Measurements from ENCODE around the gene EFNA3.

EFNA3 gene

GRCh38 chr1:155070158-155070621, 8.4 kb upstream of the EFNA3 start:
- DNase-seq, result peak; percentile 80

- DNase-seq, result peak; percentile 96
Observed at GRCh38 chr1:155070721-155071569, 7.7 kb upstream of the EFNA3 start.

GRCh38 chr1:155071701-155072100, 6.9 kb upstream of the EFNA3 start:
- DNase-seq, result peak; percentile 37

GRCh38 chr1:155072531-155073289, 5.9 kb upstream of the EFNA3 start:
- no peak for DNase-seq

GRCh38 chr1:155073377-155074242, 5.0 kb upstream of the EFNA3 start:
- DNase-seq, result no peak

- DNase-seq, result no peak
Observed at GRCh38 chr1:155075535-155075934, 3.1 kb upstream of the EFNA3 start.

GRCh38 chr1:155076371-155076770, 2.3 kb upstream of the EFNA3 start:
- DNase-seq, result no peak

- DNase-seq, result no peak
Observed at GRCh38 chr1:155077346-155077745, 1.3 kb upstream of the EFNA3 start.

- DNase-seq, result peak; percentile 71
Observed at GRCh38 chr1:155077758-155078445, 735 bp upstream of the EFNA3 start.

GRCh38 chr1:155079210-155079486, 511 bp downstream of the EFNA3 start:
- DNase-seq, result no peak

GRCh38 chr1:155079487-155080311, 1.1 kb downstream of the EFNA3 start:
- DNase-seq, result peak; percentile 57

- peak; percentile 95 for DNase-seq
Observed at GRCh38 chr1:155080312-155081228, 1.9 kb downstream of the EFNA3 start.

GRCh38 chr1:155081472-155082300, 3.0 kb downstream of the EFNA3 start:
- DNase-seq, result peak; percentile 63

- DNase-seq, result peak; percentile 64
Observed at GRCh38 chr1:155082301-155083051, 3.8 kb downstream of the EFNA3 start.

GRCh38 chr1:155083052-155083541, 4.5 kb downstream of the EFNA3 start:
- no peak for DNase-seq

- DNase-seq, result peak; percentile 75
Observed at GRCh38 chr1:155083865-155084721, 5.5 kb downstream of the EFNA3 start.

GRCh38 chr1:155084722-155085503, 6.3 kb downstream of the EFNA3 start:
- DNase-seq, result peak; percentile 99

Measured in NCI-H82 (cell line).